NCI-H1092 (cell line): ENCODE results near the gene ZMIZ1.

ENCODE experiments used
- DNase-seq: peaks from one replicate; lab custom pipeline; 2025; lab: John Stamatoyannopoulos, UW

The ZMIZ1 gene

DNA sequence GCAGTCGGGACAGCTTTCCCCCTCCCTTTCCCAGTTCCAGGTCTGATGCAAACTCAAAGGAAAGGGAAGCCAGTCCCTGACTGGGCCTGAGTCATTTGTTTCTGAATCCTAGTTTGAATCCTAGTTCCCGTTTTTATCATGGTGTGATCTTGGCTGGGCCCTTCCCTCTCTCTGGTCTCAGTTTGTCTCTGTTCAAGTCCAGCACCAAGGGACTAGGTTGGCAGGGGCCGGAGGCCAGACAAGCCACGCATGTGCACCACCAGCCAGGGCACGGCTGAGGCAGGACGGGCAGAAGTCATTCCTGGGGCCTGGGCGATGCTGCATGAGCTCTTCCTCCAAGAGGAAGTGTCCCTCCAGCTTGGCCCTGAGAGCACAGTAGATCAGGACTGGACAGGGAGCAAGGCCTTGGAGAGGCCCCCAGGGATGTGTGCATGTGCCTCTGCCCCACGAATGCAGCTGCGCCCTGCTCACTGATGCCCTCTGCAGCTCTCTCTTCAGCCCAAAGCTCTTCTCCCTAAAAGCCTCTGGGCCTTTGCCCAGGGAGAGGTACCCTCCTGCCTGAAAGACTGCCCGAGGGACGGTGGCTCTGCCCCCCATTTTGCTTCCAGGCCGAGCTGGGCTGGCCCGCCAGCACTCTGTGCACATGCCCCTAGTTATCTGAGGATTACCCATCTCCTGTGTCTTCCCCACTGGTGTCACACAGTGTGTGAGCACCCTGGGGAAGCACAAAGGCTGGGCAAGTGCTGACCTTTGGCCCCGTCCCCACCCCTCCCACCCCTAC, 86.7 kb downstream of the ZMIZ1 start:
- DNase-seq, result no peak

DNA sequence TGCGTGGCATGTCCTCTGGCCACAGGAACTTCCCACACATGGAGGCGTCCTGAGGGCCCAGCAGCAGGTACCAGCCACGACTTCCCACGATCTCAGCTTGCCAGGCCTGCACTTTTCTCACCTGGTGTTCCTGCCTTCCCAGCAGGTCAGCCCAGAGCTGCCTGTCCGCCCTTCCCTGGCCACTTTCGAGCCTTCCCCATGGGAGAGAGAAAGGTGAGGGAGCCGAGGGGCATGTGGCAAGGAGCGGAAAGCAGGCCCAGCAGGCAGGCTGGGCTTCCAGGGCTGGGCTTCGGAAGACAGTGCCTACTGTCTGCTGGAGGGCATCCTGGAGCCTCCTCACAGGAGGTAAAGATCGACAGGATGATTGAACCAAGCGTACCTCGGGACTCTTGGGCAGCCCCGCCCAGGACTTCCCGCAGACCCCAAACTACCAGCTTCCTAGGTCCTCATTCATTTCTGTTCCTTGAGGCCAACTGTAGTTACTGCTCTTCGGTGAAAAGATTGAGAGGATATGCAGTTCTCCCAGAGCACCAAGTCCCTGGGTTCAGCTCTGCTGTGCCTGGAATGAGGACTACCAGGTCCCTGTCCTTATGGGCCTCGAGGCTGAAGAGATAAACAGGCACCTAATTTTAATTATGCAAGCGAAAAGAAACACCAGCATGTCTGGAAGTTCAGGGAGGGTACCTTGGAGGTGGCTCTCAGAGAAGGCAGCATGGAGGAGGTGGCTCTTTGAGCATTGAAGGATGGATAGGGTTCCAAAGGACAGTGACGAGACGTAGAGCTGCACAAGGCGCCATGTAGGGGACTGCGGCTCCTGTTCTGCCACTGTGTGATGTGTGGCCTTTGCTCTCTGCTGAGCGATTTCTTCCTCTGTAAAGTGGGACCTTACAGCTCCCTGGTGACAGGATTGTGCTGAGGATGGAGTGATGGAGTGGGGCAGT, 87.8 kb downstream of the ZMIZ1 start:
- no peak for DNase-seq

DNA sequence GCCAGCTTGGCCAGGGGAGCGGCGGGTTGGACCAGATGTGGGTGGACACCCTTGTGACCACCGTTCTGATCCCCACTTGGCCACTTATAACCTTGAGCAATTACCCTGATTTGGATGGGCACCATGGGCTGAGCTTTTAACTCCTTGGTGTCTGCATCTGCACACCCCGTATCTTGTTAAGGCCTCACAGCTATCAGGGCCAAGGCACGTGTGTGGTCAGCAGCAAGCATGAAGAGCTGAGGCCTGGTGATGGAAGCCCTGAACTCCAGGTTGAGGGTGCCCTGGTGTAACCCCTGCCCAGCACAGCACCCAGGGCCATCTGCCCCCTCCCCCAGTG, 89.2 kb downstream of the ZMIZ1 start:
- no peak for DNase-seq

DNA sequence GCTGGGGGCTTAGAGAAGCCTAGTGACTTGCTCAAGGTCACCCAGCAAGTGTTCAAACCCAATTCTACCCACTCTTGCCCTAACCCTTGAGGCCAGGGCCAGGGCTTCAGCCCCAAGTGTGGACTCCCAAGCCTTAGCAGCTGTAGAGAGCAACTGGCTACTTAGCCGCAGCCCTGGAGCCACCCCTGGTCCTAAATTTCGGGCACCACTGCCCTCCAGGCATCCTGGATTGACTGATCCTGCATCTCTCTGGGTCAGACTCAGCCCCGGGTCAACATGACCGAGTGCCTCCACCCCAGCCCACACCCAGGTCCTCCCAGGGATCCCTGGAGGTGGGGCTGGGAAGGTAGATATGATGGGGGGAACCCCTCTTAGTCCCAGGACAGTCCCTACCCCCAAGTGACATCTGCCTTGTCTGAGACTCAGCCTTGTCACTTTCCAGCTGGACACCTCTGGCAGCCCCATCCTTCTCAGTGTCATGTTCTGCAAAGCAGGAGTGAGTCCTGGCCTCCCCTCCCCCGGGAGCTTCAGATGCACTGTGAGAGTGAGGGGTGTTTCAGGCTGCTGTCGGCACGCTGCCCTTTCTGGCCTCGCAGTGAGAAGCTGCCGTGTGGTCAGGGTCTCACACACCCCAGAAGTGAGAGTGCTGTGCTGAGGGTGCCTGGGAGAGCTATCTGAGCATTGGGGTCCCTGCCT, 89.8 kb downstream of the ZMIZ1 start:
- DNase-seq, result no peak

DNA sequence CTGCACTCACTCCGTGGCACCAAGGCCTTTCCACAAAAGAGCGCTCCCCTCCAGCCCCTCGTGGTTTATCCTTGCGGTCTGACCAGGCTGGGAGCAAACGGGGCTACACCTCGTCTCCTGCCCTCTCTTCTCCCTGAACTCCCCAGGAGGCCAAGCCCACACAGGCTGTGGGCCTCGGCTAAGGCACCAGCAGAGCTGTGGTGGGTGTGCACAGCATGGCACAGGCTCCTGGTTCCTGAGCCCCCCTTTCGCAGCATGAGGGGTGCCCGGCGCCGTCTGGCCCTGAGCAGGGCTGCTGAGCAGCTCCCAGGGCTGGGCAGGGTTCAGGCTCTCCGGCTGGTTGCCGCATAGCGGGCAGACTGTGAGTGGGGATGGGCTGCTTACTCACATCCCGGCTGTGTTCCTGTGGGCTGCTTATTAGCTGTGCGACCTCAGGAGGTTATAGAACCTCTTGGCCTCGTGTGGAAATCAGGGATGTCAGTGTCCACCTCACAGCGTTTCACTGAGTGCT, 90.4 kb downstream of the ZMIZ1 start:
- DNase-seq, result no peak

DNA sequence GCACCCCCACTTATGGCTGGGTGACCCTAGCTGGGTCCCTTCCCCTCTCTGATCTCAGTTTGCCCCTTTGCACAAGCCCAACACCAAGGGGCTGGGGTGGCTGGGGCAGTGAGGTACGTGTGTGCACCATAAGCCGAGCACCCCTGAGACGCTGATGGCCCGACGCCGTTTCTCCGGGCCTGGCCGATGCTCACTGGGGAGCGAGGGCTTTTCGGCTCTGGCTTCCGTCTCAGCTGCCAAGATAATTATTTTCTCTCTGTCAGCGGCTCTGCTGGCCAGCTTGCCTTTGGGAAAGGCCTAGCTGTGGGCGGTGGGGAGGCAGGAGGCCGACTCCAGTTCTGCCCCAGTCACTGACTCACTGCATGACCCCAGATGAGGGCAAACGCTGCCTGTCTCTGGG, 91.0 kb downstream of the ZMIZ1 start:
- no peak for DNase-seq

DNA sequence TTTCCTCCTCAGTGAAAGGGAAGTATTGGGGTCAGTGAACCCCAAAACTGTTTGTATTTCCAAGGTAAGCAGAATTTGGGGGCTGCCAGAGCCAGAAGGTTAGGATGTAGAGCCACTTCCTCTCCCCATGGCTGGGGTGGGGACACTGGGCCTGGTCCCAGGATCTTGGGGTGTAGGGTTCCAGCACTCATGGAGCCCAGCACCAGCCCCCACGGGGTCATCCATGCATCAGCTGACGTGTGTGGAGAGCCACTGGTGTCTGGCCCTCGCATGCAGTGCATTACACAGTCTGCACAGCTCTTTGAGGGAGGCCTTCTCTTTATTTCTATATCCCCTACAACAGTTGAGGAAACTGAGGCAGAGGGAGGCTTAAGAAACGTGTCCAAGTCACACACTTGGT, 91.4 kb downstream of the ZMIZ1 start:
- no peak for DNase-seq

DNA sequence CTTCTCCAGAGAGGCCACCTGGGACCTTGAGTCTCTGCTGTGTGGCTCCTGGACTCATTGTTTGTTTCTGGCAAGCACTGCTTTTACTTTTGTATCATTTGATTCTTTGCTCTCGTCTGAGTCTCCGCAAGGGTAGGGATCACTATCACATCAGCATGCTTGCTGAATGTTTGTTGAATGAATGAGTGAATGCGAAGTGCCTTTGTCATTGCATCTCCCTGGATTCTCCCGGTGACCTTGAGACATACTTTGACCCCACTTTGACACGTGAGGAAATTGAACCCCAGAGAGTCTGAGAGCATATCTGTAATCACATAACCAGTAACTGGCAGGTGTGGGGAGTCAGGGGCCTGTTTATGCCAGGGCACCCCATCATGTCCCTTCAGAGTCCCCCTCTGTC, 92.8 kb downstream of the ZMIZ1 start:
- DNase-seq, result no peak

DNA sequence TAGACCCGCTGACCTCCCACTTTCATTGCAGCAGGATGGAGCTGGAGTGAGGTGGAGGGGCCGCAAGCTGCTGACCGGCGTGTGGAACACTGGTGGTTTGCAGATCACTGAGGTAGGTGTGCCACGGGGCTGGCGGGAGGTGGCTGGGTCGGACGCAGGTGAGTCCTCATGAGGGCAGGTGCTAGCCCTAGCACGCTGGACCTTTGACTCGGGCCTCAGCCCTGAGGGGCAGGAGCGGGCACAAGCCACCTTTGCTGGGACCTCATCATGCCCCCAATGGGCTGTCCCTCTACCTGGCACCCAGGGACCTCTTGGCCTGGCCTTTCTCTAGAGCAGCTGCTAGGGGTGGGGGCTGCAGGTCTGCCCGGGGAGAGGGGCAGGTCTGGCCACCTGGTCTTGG, 93.3 kb downstream of the ZMIZ1 start:
- DNase-seq, result no peak

DNA sequence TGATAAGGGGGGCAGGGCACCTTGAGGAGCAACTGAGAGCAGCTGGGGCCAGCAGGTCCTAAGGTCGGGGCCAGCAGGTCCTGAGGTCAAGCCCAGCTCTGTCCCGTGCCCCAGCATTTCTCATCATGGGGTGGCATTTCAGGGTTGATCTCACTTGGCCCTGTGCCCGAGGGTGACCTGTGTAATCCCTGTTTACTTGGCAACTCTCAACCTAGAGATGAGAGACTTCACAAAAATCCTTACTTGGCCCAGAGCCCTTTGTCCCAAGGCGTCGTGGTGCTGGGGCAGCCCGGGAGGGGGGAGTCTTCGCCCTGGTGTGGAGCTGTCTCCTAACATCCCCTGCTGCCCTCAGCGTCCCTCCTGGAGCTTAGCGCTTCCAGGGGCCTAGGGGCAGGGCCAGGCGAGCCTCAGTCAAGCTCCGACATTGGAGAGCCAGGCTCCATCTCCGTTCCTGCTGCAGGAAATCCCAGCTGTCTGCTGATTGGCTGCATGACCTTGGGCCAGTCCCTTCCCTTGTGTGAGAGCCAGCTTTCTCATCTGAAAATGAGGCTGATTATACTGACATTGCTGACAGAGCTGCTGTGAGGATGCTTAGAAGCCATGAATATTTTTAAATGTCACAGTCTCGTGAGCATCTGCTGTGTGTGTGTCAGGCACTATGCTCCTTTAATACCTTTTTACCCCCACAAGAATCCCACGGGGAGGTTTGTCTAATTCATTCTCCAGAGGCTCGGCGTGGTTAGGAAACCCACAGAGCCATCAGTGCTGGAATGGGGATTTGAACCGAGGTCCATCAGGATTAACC, 94.3 kb downstream of the ZMIZ1 start:
- DNase-seq, result no peak

DNA sequence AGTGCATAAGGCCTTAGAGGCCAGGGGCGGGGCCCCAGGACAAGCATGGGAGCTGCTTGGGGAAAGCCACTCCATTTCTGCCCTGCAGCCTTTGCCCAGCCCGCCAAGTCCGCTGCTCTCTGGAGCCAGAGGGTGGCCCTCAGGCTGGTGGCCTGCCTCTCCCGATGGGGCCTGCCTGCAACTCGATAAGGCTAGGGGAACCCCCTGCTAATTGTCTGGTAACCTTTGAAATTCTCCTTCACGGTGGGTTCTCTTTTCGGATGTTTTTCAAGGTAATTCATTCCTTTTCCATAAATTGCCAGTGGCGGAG, 94.9 kb downstream of the ZMIZ1 start:
- DNase-seq, result no peak

DNA sequence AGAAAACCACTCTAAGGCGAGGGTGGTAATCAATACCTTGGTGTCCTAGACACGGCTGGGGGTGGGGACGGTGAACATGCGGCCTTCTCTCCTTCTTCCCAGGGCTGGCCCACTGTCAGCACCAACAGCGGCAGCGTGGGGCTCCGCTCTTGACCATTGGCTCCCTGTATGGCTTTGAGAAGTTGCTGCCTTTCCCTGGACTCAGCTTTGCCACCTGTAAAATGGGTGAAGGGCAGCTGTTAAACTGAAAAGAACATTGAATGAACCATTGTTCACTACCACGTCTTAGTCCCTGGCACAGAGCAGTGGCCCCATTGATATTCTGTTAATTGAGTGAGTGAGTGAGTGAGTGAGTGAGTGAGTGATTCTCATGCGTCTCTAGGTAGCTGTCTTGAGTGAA, 95.3 kb downstream of the ZMIZ1 start:
- no peak for DNase-seq

DNA sequence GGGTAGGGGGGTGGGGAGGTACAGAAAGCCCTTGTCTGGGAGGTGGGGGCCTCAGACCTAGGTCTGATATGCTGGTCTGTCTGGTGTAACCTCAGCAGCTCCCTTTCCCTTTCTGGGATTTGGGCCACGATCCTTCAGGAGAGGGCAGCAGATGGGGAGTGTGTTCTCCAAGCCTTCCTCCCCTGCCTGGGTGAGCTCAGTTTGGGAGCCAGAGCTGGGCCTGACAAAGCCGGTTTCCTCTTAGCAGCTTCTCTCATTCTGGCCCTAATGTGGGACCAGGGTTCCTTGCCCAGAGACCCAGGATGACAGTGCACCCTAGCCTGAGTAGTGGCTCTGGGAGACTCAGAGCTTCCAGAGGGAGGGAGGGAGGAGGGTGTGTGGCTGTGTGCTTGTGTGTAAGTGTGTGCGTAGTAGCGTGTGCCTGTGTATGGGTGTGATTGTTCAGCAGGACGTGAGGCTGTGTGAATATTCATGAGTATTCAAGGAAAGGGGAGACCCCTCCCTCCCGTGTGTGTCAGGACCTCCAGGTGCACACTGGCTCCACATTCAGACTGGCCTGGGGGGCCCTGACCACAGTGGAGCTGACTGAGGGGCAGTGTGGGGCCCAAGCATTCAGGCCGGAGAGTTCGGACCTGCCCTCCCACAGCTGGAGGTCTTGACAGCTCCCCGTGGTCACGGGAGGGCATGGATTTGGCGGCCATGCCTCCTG, 96.5 kb downstream of the ZMIZ1 start:
- DNase-seq, result no peak

DNA sequence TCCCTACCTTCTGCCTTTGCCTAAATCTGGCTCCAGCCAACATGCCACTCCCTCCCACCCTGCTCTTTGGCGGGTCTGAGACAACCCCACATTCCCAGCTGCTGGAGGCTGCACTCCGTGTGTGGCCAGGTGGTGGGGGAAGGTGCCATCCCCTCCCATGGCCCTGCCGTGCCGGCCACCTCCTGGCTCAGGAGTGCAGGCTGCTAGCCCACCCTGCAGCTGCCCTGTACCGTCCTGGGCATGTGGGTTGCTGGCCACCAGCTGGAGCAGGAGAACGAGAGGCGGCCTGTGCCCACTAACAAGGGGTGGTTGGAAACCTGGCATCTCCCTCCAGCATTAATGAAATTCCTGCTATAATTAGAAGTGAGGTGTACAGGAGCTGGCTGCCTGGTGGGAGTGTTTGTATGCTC, 97.6 kb downstream of the ZMIZ1 start:
- no peak for DNase-seq

DNA sequence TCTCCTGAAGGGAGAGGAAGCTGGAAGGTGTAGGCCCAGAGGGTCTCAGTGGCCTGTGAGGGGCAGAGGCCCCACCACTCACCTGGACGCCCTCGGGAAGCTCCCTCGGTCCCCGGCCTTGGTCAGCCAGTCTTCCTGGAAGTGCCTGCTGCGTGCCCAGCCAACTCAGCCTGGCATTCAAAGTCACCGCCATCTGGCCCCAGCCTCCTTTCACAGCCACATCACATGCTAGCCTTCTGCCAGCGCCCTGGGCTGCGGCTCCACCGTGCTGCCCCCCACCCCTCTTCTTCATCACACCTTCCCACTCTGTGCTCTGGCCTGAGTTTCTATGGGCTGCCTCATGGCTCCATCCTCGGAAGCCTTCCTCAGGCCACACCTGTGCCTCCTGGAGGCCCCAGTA, 98.0 kb downstream of the ZMIZ1 start:
- no peak for DNase-seq

DNA sequence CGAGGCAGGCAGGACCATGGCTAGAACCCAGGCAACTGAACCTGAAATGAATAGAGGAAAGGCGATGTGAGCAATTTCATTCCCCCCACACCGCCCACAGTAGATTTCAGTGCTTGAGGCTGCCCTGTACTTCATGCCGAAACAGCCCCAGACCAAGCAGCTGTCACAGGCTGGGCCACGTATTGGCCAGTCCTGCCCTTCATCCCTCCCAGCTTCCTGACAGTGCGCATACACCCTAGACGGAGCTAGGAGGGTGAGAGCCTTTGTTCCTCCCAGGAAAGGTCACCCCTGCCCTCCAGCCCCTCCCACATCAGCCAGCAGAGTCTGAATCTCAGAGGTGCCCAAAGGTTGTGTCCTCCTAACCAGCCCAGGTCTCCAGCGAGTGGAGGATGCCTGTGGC, 98.8 kb downstream of the ZMIZ1 start:
- DNase-seq, result no peak

DNA sequence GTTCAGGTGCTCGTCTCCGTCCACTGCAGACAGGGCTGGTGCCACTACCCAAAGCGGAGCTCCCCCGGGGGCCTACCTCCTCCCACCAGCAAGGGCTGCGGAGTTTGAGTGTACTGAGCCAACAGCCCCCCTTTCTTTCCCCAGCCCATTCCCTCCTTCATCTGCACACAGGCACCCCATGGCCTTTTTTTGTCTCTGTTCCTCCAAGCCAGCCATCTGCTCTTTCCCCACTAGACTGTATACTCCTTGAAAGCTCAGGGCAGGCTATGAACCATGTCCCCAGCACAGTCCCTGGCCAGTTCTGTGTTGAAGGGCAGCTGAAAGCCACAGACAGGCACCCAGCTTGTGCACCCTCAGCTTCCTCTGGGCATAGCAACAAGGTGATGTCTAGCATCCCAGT, 99.4 kb downstream of the ZMIZ1 start:
- DNase-seq, result no peak

DNA sequence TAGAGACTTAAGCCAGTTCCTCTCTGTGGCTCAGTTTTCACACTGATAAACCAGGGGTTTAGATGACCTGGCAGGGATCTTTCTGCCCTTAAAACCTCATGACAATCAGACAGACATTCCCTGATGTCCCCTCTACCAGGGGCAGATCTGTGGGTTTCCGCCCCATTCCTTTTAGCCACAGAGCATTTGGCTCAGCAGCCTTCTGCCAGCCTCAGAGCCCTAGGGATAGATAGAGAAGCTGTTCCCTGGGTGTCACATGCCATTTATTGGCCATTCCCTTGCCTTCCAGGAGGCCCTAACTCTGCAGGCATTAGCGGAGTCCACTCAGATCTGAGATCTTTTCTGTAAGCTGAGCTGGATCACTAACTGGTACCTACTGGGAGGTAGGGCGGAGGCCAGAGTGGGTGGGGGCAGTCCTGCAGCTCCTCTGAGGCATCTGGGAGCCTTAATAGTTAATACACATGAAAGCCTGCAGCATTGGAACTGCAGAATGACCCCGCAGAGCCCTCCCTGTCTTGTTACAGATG, 101.5 kb downstream of the ZMIZ1 start:
- DNase-seq, result no peak

DNA sequence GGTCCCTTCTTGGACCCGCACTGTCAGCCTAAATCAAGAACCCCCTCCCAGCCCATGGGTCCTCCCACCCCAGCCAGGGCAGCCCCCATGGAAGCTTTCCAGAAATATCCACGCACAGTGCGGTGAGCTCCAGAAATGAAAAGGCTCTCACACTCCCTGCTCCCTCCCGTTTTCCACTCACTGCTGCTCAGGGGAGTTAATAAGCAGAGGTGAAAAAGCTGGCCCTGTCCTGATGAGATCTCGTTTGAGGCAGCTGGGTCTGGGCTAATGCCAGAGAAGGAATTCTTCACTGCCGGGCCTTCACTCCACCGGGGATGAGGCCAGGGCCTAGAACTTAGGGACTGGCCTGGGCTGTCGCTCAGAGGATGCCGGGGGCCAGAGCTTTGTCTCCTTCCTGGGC, 102.2 kb downstream of the ZMIZ1 start:
- no peak for DNase-seq

DNA sequence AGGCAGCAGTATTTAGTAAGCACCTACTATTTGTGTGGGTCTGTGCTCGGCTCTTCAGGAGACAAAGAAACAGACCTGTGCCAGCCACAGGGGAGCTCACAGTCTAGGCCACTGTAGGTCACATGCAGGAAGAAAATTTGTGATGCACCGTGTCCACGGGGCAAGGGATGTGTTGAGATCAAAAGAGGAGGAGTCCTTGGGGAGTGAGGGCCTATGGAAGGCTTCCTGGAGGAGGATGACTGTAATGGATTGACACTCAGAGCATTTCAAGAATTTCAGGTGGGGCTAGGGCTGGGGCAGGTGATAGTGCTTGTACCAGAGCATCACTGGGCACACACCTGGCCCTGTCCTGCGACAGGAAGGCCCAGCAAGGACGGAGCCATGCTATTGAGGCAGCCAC, 102.7 kb downstream of the ZMIZ1 start:
- DNase-seq, result no peak

DNA sequence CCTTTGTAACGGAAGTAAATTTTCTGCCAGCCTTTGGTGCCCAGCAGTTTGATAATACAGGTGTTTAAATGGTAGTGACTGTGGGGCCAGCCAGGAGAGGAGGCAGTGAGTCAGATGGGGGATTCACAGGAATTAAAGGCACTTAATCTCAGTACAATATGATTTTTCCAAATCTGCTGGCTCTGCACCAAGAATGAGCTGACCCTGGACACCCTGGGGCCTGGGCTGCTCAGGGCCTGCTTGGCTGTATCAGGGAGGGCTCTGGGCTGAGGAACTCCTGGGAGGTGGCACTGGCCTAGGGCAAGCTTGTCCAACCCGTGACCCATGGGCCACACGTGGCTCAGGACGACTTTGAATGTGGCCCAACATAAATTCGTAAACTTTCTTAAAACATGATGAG, 104.1 kb downstream of the ZMIZ1 start:
- DNase-seq, result no peak
